NCI-H446 (cell line): ENCODE results near the gene PID1.

Source experiments
- DNase-seq, 2 experiments: peaks; one replicate each; lab custom pipeline; 2025; lab: John Stamatoyannopoulos, UW

The PID1 gene

GRCh38 chr2:229164545-229165249 is 106.4 kb downstream of the PID1 start:
- DNase-seq: no peak

DNA sequence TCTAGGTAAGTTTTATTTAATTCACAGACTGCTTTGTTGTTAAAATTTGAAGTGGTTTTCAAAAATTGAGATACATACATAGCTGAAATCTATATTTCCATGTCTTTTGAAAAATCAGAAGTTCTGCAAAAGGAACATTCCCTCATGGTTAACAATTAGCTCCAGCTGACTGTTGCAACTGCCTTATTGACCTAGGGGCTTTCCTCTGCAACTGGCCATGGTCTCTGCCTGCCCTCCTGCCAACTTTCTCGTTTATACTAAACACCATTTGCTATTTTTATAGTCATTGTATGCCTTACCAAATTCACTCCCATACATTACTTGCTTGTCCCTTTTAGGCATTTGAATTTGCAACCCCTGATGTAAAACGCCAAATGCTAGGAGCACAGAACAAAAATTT is 107.2 kb downstream of the PID1 start:
- DNase-seq: no peak

DNA sequence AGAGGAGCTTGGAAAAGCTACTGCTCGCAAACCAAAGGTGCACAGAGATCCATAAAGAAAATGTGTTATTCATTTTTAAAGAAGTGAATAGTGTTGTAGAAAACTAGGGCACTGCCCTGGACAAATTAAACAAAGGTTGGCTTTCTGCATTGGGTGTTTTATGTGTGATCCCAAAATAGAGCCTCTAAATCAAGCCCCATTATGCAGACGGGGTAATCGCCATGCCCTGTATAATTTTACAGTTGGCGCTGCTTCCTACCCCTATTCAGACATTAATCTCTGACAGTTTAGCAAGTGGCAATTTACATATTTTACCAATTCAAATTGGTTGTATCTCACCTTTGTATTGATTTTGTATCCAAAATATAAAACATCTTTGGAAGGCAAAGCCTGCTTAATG is 109.1 kb downstream of the PID1 start:
- DNase-seq: no peak

DNA sequence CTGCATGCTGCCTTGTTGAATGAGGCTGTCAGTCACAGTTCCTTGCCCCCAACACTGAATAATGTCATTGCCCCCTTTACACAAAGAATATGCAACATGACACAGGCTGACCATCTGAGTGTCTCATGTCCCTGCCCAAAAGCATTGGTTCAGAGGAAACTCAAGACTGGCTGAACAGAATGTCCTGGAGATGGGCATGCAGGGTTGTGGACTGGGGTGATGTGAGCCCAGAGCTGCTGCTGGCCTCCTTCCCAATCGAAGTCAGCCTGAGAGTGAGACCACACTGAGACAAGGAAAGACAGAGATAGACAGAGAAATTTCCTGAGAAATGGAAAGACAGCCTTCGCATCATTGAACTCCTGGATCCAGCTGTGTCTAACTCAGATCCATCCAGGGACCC is 110.1 kb downstream of the PID1 start:
- no peak for DNase-seq

GRCh38 chr2:229160180-229160579 is 110.9 kb downstream of the PID1 start:
- DNase-seq: no peak

DNA sequence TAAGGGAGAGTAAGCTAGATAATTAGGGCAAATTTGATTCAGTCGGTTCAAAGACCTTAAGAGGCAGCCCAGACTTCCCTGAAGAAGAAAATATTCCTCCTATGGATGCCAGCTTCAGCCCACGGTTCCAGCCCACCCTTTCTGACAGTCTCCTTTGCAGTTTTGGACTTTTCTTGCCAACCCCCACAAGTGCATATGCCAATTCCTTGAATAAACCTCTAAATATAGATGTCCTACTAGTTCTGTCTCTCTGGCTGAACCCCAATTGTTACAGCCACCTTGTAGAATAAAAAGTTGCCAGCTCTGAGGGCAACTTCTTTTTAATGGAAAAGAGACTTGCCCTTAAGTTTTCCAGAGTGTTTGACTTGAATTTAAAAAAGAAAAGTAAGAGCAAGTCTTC is 111.7 kb downstream of the PID1 start:
- no peak for DNase-seq

DNA sequence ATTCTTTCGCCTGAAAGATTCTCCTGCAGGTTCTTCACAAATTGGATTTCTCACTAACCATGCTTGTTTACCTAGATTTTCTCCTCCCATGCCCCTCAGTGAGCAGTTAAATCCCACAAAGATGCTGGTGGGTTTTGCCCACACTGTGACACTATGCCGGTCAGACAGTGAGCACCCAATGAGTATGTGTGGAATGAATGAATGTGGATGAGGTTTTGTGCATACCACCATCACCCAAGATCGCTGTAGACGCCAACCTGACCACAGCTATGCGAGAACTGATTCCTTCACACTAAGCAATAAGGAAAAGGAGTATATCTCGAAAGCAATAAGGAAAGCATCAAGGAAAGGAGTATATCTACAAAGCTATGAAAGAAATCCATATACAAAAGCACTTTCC is 116.7 kb downstream of the PID1 start:
- DNase-seq: no peak

GRCh38 chr2:229153951-229154350 is 117.1 kb downstream of the PID1 start:
- no peak for DNase-seq

- DNase-seq: no peak
Observed at GRCh38 chr2:229153267-229153666, 117.8 kb downstream of the PID1 start.

GRCh38 chr2:229152674-229153073 is 118.4 kb downstream of the PID1 start:
- no peak for DNase-seq

DNA sequence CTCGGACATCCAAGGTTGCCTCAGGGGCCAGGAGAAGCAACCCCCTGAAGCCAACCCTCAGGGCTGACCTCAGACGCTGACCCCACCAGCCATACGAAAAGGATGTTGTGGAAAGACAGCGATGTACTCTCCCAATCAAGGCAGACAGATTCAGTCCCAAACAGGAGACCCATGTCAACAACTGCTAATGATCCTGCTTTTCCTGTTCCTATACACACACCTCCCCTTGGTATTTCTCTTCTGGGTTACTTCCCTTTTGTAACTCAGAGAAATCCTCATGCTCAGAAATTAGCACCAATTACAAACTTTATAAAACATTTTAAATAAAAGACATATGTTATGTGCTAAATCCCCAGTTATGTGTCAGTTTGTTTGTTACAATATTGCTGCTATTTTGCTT is 120.8 kb downstream of the PID1 start:
- DNase-seq: no peak

DNA sequence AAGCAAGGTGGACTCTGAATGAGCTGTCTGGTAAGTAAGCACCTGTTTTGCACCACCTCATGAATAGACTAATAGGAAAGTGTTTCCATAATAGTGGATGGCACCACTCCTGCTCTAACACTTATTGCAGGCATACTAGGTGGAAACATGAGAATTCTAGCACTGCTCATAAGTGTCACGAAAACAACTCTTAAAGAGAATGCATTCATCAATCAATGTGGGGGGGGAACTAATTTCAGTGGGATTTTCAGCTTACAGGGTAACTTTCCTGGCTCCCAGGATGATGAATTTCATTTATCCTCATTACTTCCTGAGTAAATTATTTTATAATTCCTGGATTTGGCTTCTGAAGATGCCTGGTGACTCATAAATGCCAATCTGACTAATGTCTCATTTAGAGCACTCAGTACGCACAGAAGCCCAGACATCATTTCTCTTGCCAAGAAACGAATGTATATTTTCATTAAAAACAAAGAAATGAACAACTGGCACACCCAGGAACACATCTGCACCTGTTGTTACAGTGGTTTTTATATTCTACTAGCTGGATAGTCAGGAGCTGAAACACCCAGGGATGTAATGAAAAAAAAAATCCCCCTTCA is 129.6 kb downstream of the PID1 start:
- DNase-seq: no peak

DNA sequence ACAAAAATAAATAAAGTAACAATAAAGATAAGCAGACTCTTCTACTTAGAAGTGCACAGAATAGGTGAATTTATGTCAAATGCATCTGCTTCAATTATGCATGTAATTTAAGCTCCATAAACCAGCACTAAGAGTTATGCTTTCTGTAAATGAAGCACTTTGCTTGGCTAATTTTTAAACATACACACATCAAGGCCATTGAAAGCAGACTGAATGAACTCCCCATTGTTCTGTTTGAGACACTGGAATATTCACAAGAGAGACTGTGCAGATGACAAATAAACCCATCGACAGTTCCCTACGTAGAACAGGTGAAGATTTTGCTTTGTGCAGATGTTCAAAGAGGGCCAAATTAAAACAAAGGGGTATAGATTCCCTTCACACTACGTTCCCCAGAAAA is 133.4 kb downstream of the PID1 start:
- no peak for DNase-seq

DNA sequence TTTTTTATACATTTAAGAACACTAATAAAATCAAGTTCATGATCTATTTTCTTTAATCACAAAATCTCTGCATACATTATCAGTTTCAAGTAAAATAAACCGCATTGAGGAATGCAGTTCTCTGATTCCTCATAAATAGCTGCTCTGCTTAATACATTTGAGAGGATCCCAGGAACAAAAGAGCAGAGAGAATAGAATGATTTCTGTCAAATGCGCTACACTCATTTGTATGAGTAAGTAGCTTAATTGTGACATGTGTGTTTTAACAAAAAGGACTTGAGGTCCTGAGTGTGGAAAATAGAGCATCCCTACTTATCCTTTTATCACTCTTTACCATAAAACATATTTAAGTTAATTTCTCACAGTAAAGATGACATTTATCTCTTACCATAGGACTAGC is 134.0 kb downstream of the PID1 start:
- no peak for DNase-seq

- DNase-seq: no peak
Observed at GRCh38 chr2:229133155-229133772, 137.8 kb downstream of the PID1 start.

- no peak for DNase-seq
Observed at GRCh38 chr2:229132236-229132635, 138.9 kb downstream of the PID1 start.

DNA sequence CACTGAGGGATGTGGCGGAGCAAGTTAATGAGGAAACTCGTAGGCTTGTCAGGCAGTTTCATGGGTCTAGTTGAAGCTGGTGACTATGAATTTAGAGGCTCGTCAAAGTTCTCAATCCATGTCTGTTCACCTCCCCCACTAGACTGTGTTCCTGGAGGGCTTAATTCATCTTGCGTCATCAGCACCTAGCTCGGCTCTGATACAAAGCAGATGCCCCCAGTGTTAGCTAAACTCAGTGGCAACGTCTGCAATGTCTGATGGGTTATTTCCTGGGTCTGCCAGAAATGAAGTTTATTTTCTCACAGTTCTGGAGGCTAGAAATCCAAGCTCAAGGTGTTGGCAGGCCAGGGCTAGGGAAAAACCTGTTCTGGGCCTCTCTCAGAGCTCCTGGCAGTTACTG is 140.6 kb downstream of the PID1 start:
- no peak for DNase-seq

DNA sequence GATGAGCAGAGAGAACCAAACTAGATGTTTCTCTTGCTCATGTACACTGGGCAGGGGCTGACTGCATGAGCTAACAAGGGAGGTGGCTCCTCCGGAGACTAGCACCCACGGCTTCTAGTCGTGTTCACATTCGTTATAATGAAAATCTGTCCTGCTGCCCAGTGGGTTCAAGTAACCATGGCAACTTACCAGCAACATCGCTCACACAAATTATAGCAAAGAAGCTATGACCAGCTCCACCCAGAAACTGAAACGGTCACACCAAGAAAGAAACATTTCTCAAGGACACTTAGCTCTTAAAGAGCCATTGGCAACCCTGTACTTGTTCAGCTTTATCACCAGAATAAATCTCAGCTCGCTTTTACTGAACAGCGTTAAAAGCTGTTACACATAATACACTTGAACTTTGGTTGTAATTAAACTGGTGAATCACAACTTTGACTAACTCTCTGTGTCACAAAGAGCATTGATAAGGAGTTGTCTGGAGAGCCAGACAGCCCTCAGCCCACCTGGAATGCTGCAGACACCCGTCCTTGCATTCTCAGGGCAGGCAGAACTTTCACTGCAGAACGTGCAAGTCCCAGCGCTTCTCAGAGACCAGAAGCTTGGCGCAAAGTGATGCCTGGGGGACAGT is 141.2 kb downstream of the PID1 start:
- DNase-seq: no peak

- no peak for DNase-seq
Observed at GRCh38 chr2:229127471-229127870, 143.6 kb downstream of the PID1 start.

- no peak for DNase-seq
Observed at GRCh38 chr2:229126066-229126465, 145.0 kb downstream of the PID1 start.

GRCh38 chr2:229124136-229124535 is 147.0 kb downstream of the PID1 start:
- DNase-seq: no peak

- DNase-seq: no peak
Observed at GRCh38 chr2:229118927-229119326, 152.2 kb downstream of the PID1 start.

DNA sequence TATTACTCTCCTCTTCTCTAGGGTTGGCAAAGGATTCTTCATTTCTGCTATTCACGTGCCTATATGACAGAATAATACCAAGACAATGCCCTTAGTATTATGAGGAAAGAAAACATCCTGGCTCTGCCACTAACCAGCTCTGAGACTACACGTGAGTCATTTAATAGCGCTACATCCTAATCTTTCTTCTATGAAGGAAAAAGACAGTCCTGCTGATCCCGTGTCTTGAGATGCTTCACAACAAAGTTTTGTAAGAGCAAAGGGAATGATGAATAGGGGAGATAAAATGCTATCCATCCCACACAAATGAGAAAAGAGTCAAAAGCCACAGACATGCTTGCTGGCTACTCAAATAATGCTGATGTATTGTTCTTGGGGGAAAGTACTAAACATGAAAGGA is 152.8 kb downstream of the PID1 start:
- no peak for DNase-seq
